HG03521 (cell line): ENCODE data around the gene ASPHD1.
"Not testable (repeated sequence)": the region's sequence is repeated elsewhere in the genome, so short reads cannot be mapped to it uniquely, and the experiment has no call there.

ENCODE experiments used
- ATAC-seq: cut with Tn5 transposase; IDR thresholded peaks from one replicate; pipeline ENCODE4 v1.9.1; 2021; ENCODE audit warnings: mild to moderate bottlenecking, moderate library complexity; ENCODE audit not compliant: unreplicated experiment

ASPHD1 gene, protein sequence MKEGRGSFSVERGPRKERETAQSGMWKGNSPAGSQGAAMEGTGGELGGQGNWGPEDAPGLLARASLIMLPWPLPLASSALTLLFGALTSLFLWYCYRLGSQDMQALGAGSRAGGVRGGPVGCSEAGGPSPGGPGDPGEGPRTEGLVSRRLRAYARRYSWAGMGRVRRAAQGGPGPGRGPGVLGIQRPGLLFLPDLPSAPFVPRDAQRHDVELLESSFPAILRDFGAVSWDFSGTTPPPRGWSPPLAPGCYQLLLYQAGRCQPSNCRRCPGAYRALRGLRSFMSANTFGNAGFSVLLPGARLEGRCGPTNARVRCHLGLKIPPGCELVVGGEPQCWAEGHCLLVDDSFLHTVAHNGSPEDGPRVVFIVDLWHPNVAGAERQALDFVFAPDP

DNA sequence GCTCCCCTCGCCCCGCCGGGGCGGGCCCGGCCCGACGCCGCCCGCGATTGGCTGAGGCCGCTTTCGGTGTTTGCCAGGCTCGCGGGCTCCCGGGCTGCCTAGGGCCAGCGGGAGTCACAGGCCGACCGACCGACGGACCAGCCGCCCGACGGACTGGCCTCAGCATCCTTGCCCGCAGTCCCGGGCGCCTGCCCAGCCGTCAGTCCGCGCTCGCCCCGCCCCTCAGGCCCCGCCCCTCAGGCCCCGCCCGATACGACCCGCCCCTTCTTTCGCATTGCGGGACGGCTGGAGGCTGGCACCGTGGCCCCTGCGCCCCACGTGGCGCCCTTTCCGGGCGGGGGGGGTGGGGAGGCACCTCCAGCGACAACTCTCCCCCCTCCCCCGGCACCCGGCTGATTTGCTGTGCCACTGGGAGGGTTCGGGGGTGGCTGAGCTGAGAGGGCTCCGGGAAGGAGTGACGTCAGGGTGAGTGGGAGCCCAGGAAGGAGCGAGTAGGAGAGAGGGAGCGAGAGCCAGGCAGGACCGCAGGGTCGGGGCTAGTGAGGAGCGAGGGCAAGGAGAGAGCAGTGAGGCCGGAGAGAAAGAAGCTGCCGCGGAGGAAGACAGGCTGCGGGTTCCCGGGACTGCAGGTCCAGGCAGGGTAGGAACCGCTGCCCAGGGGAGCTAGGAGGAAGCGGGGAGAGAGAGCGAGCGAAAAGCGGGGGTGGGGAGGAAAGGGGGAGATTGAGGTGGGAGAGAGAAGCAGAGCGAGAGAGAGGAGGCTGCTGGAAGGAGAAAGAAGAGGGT lies at the start of gene ASPHD1:
Gene ASPHD1 (plus strand): TSS at position 387 of the 786 bp plus-strand sequence. CDS start 484 bp downstream, outside the sequence.
- ATAC-seq = peak; percentile 46

DNA sequence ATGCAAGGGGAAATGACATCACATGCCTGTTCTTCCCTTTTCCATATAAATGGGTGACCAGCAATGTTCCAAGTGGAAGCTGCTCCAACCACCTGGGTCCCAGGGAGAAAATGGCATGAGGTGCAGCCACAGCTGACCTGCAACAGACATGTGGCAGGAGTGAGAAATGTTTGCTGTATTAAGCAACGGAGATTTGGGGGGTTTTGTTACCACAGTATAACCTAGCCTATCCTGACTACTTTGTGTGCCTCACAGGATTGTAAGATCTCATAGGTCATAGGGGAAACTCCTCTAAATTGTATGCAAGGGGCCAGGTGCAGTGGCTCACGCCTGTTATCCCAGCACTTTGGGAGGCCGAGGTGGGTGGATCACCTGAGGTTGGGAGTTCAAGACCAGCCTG lies 49.3 kb upstream of the ASPHD1 start:
- no peak for ATAC-seq

DNA sequence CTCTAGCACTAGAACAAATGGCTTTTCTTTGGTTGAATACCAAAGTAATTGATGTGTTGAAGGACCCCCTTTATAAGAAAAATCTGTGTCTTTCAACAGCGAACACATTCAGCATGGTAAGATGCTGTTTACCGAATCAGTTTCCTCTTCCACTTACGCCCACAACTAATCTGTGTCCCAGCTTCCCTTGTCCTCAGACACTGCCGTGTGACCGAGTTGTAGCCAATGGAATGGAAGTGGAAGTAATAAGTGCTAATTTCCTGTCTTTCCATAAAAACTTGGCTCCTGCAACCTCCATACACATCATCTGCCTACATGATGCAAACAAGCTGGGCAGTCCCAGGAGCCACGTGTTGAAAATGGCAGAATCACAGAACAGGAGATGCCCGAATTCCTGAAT lies 47.6 kb upstream of the ASPHD1 start:
- ATAC-seq = no peak

DNA sequence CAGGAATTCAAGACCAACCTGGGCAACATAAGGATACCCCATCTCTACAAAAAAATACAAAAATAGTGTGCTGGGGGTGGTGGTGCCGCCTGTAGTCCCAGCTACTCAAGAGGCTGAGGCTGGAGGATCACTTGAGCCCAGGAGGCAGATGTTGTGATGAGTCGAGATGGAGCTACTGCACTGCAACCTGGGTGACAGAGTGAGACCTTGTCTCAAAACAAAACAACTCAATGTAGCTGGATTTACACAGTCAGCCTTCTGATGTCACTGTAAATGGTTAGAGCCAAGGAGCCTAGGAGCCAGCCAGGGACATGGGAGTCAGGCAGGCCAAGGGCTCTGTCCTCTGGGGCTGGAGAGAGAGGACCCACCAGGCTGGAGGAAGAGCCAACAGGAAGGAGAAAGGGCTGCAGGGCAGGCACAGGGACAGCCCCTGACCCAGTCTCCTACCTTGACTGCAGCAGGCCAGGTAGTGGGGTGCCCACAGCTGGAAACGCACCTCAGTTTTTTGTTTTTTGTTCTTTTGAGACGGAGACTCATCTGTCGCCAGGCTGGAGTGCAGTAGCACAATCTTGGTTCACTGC lies 45.7 kb upstream of the ASPHD1 start:
- ATAC-seq = no peak

DNA sequence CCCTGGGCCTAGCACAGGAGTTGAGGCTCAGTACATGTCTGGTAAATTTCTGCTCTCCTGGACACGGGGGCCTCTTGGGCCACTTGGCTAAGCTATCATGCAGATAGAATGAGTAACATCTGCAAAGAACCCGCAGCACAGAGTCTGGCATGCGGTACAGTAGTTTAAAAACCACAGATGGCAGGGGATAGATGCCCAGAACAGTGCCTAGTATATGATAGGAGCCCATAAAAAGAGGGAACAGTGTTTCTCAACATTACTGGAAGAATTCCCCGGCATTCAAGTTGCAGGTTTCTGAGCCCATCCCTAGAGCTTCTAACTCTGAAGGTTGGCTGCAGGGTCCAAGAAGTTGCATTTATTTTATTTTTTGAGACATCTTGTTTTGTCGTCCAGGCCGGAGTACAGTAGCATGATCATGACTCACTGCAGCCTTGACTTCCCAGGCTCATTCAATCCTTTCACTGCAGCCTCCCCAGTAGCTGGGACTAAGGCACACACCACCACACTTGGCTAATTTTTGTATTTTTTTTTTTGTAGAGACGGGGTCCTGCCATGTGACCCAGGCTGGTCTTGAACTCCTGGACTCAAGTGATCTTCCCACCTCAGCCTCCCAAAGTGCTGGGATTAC lies 43.0 kb upstream of the ASPHD1 start:
- no peak for ATAC-seq

DNA sequence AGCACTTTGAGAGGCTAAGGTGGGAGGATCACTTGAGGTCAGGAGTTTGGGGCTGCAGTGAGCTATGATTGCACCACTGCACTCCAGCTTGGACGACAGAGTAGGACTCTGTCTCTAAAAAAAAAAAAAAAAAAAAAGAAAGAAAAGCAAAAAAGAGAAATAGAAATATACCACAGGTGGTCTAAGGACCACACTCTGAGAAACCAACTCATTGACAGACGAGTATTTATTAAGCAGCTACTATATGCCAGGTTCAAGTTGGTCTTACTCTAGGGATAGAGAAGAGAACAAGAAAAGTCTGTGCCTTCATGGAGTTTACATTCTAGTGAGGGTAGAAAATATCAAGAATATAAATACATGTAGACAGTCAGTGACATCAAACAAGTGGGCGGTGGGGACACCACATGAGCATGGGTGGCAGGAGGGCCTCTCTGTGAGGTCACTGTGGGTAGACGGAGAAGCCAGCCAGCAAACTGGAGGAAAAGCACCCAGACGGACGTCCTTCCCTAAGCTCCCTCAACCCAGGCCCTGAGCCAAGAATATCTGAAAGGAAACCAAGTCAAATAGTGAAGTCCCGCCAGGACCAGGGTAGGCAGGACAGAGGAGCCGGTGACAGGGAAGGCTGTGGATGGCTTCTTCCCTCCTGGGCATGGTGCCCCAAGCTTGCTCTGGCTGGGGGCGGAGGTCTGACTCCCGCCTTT lies 42.0 kb upstream of the ASPHD1 start:
- ATAC-seq = no peak

DNA sequence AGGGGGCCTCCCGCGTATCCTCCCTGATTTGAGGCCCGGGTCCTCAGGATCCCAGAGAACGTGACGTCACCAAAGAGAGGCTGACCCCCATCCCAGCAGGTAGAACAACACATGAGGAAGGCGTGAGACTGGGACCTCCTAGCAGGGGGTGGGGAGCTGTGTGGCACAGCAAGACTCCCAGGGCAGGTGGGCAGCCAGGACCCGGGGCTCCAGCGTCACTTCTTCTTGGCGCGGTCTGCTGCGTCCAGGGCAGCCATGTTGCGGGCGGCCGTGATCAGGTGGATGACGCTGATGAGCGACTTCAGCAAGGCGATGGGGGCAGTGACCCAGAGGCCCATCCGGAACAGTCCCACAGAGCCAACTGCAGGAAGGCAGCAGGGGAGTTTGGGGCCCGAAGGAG lies 41.3 kb upstream of the ASPHD1 start:
- no peak for ATAC-seq

DNA sequence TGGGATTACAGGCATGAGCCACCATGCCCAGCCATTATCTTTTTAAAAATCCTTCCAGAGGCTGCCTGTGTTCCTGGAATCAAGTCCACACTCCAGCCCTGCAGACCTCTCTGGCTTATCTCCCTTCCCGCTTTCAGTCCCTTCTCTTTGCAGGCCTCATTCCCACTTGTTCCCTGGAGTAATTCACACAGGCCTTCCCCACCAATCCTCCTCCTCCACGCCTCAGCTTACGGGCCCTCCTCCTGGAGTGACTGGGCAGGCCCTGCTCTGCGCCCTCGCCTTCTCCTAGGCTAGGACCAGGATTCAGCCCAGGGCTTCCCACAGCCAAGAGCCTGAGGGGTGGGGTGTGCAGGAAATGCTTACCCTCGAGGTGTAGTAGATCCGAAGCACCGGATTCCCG lies 40.1 kb upstream of the ASPHD1 start:
- no peak for ATAC-seq

DNA sequence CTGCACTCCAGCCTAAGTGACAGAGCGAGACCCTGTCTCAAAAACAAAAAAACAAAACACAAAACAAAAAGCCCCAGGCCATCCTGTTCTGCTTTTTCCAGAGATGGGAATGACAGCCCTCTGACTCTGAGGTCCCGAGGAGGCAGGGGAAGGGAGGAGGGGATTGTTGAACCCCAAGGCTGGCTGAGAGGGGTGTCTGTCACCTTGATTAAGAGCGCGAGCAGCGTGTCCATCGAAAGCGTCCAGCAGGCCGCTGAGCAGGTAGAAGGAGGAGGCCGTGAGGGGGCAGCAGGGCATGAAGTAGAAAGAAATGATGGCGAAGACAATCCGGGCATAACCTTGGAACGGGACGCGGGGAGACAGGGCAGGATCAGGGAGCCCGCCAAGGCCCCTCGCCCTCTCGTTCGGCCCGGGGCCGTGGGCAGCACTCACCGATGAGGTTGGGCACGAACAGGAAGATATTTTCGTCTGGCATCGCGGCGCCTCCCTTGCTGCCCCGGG lies 37.9 kb upstream of the ASPHD1 start:
- ATAC-seq = no peak

DNA sequence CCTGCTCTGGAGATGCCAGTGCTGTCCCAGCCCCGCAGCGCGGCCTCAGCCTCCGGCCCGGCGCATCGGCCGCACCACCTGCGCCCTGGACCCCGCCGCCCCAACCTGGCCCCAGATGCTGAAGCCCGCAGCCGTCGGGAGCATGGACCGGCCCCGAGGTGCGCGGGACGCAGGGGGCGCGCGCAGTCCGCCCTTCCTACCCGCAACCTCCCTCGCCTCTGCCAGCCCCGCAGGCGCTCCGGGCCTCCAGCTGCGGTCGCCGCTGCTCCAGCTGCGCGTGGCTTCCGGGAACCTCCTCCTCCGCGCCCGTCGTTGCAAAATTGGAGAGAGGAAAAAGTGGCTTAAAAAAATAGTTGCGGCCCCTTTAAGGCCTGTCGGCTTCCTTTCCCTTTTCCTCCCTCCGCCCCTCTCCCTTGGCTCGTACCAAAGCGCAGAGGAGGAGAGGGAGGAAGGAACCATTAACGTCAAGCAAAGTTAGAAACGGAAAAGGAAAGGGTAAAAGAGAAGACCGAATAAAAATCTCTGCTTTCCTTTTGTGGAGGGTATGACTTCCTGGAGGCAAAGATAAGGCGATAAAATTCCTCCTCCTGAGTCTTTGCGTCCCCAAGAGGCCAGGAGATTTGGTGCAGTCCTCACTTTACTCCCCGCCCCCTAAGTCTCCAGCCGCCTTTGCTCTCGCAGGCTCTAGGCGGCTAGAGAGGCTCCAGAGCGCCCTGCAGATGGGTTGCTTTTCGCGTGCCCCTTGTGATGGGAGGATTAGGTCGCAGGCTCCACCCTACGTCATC lies 37.2 kb upstream of the ASPHD1 start, which contains the start of gene CDIPT:
Gene CDIPT (minus strand): TSS at position 343 of the 785 bp plus-strand sequence. CDS start 369 bp downstream, outside the sequence.
- ATAC-seq = peak; percentile 88

DNA sequence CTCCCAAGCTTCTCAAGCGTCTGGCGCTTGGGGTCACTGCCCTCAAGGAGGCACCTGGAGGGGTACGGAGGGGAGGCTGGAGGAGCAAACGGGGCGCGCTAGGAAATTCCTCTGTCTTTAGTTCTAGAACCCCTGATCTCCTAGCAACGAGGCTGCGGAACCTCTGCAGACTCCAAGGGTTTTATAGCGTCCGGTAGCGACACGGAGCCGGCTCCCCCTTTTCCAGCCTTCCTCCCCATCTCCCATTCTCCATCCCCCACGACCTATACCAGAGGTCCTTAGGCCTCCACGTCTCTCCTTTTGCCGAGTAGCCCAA lies 36.7 kb upstream of the ASPHD1 start:
- no peak for ATAC-seq

DNA sequence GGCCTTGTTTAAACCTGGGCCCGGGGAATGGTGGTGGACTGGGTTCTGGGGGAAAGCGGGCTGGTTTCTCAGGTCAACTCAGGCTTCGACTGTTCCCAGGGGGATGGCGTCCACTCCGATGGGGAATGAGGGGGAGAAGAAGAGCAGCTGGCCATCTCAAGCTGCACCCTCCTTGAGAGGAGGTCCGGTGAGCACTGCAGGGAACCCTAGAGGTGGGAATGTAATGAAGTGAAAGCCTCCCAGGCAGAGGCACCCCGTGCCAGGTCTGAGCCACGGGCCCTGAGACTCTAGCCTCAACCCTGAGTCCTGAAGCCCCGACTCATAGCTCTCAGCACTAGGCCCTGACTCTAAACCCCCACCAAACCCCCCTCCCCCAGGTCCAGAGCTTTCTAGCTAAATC lies 36.1 kb upstream of the ASPHD1 start:
- ATAC-seq = no peak

DNA sequence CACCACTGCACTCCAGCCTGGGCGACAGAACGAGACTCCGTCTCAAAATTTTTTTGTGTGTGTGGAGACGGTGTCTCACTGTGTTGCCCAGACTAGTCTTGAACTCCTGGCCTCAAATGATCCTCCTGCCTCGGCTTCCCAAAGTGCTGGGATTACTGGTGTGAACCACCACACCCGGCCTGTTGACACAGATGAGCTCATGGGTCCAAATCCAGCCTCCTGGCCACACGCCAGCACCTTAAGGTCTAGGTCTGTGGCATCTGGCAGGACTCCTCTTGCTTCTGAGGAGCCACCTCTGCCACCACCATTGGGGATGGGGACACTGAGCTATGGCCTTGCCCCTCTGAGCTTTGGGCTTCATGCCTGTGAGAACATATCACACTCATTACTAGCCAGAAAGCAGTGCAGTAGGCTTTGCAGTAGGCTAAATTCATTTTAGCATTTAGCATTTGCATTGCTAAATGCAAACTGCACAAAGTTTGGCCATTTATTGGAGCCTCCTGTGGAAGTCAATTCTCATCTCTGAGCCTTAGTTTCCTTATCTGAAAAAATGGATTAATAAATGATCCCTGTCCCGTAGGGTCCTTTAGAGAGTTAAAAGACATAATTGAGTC lies 31.8 kb upstream of the ASPHD1 start:
- ATAC-seq = no peak

DNA sequence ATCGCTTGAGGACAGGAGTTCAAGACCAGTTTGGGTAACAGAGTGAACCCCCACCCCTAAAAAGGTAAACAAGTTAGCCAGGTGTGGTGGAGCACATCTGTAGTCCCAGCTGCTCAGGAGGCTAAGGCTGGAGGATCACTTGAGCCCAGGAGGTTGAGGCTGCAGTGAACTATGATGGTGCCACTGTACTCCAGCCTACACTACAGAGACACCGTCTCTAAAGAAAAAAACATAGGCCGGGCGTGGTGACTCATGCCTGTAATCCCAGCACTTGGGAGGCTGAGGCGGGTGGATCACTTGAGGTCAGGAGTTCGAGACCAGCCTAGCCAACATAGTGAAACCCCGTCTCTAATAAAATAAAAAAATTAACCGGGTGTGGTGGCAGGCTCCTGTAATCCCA lies 31.2 kb upstream of the ASPHD1 start:
- not testable (repeated sequence) for ATAC-seq

DNA sequence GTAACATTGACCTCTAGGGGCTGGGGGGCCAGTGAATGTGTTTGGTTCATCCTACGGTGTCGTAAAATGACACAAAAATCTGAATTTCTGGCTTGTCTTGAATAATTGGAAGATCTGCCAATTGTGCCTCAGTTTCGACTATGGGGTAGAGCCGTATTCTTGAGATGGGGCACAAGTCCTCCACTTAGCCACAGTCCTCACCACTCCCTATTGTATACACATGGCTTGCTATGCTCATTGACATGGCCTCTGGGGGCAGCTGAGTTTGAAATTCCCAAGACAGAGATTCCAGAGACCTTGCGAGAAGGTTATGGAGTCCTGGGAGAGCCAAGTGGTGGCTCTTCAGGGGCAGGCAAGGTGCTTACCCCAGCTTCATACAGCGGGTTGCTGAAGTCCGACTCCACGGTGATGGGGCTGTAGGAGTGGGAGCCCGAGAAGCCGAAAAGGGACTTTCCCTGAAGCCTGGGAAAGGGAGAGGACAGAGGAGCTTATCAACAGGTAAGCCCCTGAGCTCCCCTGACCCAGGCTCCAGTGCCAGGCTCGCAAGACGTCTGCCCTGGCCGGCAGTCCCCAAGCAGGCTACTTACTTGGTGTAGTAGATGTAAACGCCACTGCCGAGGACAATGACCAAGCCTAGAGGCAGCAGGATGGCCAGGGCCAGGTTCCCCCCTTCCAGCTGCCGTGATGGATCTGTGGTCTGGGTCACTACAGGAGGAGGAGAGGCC lies 28.3 kb upstream of the ASPHD1 start:
- ATAC-seq = no peak

DNA sequence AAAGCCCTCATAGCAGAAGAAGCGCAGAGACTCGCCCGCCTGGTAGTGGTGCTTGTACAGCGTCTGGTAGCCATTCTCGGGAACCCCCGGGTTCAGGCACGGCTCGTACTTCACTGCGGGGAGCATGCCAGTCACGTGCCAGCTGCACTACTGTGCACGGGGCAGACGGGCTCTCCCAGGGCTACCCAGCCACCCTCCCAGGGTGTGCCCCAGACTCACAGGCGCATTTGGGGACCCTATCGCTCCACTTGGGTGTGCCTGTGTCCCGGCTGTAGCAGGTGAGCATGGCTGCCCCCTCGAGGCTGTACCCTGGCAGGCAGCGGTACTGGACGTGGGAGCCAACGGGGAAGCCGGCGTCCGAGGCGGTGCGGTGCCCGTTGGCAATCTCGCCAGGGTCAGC lies 27.0 kb upstream of the ASPHD1 start:
- no peak for ATAC-seq

DNA sequence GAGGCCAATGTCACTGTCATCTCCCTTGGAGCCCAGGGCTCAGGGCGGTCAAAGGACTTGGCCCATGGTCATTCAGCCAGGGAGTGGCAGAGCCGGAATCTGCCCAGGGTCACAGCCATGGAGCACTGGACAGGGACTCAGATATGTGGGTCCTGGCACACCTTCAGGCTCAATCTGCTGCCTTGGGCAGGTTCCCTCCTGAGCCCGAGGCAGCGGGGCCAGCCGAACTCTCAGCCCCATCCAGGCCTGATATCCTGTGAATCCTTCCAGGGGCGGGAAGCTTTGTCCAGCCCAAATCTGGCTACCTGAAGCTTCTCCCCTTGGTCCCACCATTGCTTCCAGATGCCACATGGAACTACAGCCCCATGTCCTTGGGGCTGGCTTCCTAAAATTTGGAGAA lies 25.1 kb upstream of the ASPHD1 start:
- ATAC-seq = no peak

DNA sequence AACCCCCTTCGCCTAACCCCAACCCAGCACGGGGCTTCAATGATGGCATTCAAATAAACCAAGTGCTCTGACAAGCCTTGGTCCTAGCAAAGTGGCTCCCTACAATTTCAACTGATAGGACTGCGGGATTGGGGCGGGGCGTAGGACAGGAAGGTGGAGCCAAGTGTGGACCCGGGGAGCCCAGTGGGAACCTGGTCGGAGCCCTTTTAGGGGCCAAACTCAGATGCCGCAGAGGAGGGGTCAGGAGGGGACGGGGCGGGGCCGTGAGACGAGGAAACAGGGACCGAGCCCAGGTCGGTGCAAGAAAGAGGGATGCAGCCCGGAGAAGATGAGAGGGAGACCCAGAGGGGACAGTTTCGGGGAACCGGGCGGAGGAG lies 24.1 kb upstream of the ASPHD1 start:
- no peak for ATAC-seq
